ENCODE measurements around the gene MRC1.
A peak's percentile ranks its signal among the peaks of the same experiment; 100 is the strongest.
"Not testable (repeated sequence)": the region's sequence is repeated elsewhere in the genome, so short reads cannot be mapped to it uniquely, and the experiment has no call there.

Gene MRC1

DNA sequence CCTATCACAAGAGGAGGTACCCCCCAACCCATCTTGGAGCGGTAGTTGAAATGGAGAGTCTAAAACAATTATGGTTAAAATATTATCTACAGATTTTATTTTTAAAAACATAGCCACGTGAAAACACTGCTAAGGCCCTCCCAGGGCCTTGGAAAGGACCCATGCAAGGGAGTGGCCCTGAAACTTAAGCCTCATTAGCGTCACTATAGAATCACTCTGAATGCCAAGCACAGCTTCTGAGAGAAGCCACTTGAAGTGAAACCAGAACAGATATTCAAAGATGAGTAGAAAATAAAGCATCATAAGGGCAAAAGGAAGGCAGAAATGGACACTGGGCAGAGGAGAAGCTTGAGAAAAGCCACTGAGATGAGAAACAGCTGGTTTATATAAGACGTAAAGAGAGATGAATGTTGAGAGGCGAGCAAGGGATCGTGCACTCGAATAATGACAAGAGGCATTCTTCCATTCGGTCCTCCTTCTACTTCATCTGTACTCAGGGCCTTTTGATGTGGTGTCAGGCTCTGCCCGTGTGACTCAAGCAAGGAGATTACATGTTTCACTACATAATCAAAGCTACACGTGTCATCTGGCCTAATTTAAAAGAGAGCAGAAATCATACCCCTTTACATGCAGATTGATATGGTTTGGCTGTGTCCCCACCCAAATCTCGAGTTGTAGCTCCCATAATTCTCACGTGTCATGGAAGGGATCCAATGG lies 109.2 kb downstream of the MRC1 start:
- H3K27ac ChIP-seq (ENCODE audit: low read depth, low read length, severe bottlenecking): no peak overlapping the region
- H3K4me1 ChIP-seq (ENCODE audit: control insufficient read depth, insufficient read depth, low read length, poor library complexity, severe bottlenecking): no peaks in the 10 kb centered on the region
- H3K4me3 ChIP-seq (ENCODE audit: extremely low read depth, insufficient read depth, low read length, poor library complexity, severe bottlenecking): no peak overlapping the region
- H3K9me3 ChIP-seq (ENCODE audit: control insufficient read depth, low read length): no peaks in the 10 kb centered on the region
- 88 to 97% methylated on average over 7 to 9 of the region's 12 CpGs for WGBS, 2 experiments (ENCODE audit: insufficient coverage in 2 of 2)
- H3K36me3 ChIP-seq (ENCODE audit: control insufficient read depth, insufficient read depth, low read length): no peaks in the 10 kb centered on the region

DNA sequence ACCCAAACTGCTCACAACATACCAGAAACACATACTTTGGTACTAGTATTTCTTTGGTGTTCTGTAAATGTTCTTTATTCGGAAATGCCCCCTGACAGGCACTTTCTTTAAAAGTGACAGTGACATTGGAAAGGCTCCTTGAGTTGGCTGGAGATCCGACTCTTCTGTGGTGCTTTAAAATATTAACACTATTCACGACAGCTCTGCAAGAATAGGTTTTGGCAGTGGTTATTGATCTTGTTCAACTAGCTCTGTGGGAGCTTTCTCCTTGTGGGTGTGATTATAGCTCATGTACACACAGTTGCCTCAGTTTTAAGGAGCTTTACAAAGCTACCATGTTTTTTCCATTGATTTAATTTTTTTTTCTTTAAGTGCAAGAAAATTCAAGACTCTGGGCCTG lies 112.2 kb downstream of the MRC1 start:
- Histone ChIP-seq H3K27ac (ENCODE audit: low read depth, low read length, severe bottlenecking) (no peak overlapping the region), H3K36me3 (ENCODE audit: control insufficient read depth, insufficient read depth, low read length) (no peaks in the 10 kb centered on the region), H3K4me1 (ENCODE audit: control insufficient read depth, insufficient read depth, low read length, poor library complexity, severe bottlenecking) (no peaks in the 10 kb centered on the region), H3K9me3 (ENCODE audit: control insufficient read depth, low read length) (no peaks in the 10 kb centered on the region), H3K4me3 (ENCODE audit: extremely low read depth, insufficient read depth, low read length, poor library complexity, severe bottlenecking) (no peak overlapping the region)
- WGBS, 2 experiments (ENCODE audit: insufficient coverage in 2 of 2): 100% methylated on average over 1 of the region's 3 CpGs; no CpG with 5 or more reads in 1 of the 2 experiments

DNA sequence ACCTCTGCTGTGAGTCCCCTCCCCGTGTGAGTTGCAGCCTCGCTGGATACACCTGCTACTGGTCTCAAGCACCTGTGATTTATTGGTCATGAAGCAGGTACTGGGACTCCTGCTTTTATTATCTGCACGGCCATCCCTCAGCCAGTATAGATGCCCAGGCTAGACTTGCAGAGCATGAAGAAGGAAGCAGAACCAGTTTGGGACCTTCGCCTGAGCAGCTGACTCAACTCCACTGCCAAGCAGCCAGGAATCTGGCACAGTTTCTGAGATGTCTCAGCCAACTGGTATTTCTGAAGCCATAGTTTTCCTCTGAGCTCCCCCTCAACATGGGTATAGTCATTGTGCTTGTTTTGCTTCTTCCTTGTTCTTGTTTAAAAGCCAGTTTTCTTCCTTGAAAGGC lies 114.6 kb downstream of the MRC1 start:
- 76 to 79% methylated on average over 4 of the region's 4 CpGs for WGBS, 2 experiments (ENCODE audit: insufficient coverage in 2 of 2)
- Histone ChIP-seq H3K4me3 (ENCODE audit: extremely low read depth, insufficient read depth, low read length, poor library complexity, severe bottlenecking) (no peak overlapping the region), H3K9me3 (ENCODE audit: control insufficient read depth, low read length) (no peaks in the 10 kb centered on the region), H3K36me3 (ENCODE audit: control insufficient read depth, insufficient read depth, low read length) (no peaks in the 10 kb centered on the region), H3K4me1 (ENCODE audit: control insufficient read depth, insufficient read depth, low read length, poor library complexity, severe bottlenecking) (no peaks in the 10 kb centered on the region), H3K27ac (ENCODE audit: low read depth, low read length, severe bottlenecking) (no peak overlapping the region)

DNA sequence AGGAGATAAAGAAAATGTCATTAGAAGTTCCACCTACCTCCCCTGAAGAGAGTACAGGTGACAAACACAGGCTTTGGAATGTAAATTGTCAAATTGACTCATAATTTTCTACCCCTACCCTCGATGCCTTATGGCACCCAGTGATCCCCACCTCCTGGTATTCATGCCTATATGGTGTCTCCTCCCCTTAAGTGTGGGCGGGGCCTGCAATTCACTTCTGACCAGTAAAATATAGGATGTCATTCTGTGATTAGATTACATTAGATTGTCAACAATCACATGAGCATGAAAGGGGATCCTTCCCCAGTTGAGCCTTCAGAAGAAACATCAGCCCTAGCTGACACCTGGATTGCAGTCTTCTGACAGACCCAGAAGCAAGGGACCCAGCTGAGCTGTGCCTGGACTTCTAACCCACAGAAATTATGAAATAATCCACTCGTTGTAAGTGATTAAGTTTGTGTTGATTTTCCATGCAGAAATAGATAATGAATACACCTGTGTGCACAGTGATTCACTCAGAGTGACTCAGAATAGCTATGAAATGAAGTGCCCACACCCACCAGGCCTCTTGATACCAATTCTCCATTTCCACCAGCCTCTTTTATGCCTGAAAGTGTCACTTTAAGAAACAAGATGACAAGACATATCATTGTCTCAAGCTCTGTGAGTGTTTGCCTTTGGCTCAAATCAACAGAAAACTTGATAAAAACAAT lies 134.0 kb downstream of the MRC1 start:
- no peaks in the 10 kb centered on the region for H3K36me3 ChIP-seq (ENCODE audit: control insufficient read depth, insufficient read depth, low read length)
- no peaks in the 10 kb centered on the region for H3K4me1 ChIP-seq (ENCODE audit: control insufficient read depth, insufficient read depth, low read length, poor library complexity, severe bottlenecking)
- H3K9me3 ChIP-seq (ENCODE audit: control insufficient read depth, low read length): no peaks in the 10 kb centered on the region
- no peak overlapping the region for H3K27ac ChIP-seq (ENCODE audit: low read depth, low read length, severe bottlenecking)
- no peak overlapping the region for H3K4me3 ChIP-seq (ENCODE audit: extremely low read depth, insufficient read depth, low read length, poor library complexity, severe bottlenecking)
- no CpG with 5 or more reads among the region's 3 CpGs for WGBS, 2 experiments (ENCODE audit: insufficient coverage in 2 of 2)

DNA sequence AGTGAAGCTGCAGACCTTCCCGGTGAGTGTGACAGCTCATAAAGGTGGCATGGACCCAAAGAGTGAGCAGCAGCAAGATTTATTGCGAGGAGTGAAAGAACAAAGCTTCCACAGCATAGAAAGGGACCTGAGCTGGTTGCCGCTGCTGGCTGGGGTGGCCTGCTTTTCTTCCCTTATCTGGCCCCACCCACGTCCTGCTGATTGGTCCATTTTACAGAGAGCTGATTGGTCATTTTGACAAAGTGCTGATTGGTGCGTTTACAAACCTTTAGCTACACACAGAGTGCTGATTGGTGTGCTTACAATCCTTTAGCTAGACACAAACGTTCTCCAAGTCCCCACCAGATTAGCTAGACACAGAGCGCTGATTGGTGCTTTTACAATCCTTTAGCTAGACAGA lies 141.1 kb downstream of the MRC1 start:
- not testable (repeated sequence) for H3K36me3 ChIP-seq (ENCODE audit: control insufficient read depth, insufficient read depth, low read length); H3K4me1 ChIP-seq (ENCODE audit: control insufficient read depth, insufficient read depth, low read length, poor library complexity, severe bottlenecking); H3K4me3 ChIP-seq (ENCODE audit: extremely low read depth, insufficient read depth, low read length, poor library complexity, severe bottlenecking); H3K27ac ChIP-seq (ENCODE audit: low read depth, low read length, severe bottlenecking); H3K9me3 ChIP-seq (ENCODE audit: control insufficient read depth, low read length)
- 89 to 90% methylated on average over 5 to 6 of the region's 7 CpGs for WGBS, 2 experiments (ENCODE audit: insufficient coverage in 2 of 2)

DNA sequence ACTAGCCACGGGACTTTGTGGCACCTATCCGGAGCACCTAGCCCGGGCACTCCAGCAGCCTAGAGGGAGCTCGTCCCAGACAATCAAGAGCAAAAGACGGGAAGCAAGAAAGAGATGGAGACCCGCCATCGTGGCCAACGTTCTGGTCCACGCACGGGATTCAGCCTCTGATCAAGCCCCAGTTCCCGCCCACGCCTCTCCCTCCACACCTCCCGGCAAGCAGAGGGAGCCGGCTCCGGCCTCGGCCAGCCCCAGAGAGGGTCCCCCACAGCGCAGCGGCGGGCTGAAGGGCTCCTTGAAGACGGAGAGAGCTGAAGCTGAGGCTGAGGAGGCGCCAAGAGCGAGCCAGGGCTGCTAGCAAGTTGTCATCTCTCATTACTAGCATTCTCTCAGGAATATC lies 141.6 kb downstream of the MRC1 start:
- Histone ChIP-seq H3K27ac (ENCODE audit: low read depth, low read length, severe bottlenecking) (no peak overlapping the region), H3K4me1 (ENCODE audit: control insufficient read depth, insufficient read depth, low read length, poor library complexity, severe bottlenecking) (peaks cover 4% of the 10 kb centered on the region), H3K4me3 (ENCODE audit: extremely low read depth, insufficient read depth, low read length, poor library complexity, severe bottlenecking) (no peak overlapping the region), H3K36me3 (ENCODE audit: control insufficient read depth, insufficient read depth, low read length) (no peaks in the 10 kb centered on the region), H3K9me3 (ENCODE audit: control insufficient read depth, low read length) (no peaks in the 10 kb centered on the region)
- 92 to 95% methylated on average over 15 to 22 of the region's 22 CpGs for WGBS, 2 experiments (ENCODE audit: insufficient coverage in 2 of 2)

DNA sequence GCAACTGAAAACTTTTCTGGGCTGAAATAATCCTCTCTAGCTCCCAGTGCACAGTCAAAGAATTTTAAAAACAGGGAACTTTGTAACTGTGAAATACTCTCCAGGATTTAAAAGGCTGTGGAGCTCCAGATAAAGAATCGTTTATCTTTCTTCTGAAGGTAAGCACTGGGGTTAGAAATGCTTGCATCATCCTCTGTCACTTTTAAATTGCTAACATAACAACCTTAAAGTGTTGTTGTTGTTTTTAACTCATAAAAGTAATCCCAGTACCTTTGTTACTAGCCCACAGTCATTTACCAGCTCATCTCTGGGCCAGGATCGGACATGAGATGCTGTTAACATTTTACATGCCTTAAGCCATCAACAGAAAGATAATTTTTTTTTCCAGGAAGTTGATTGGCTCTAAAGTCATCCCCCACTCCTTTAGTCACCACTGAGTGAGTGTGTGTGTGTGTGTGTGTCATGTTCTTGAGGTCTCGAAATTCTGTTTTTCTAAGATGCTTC lies 142.8 kb downstream of the MRC1 start, which contains the start of gene SLC39A12:
Gene SLC39A12 (plus strand): TSS at position 51 of the 504 bp plus-strand sequence. CDS start 1,359 bp downstream, outside the sequence.
- WGBS, 2 experiments (ENCODE audit: insufficient coverage in 2 of 2): no CpG with 5 or more reads among the region's 3 CpGs
- Histone ChIP-seq H3K9me3 (ENCODE audit: control insufficient read depth, low read length) (no peaks in the 10 kb centered on the region), H3K36me3 (ENCODE audit: control insufficient read depth, insufficient read depth, low read length) (no peaks in the 10 kb centered on the region), H3K4me1 (ENCODE audit: control insufficient read depth, insufficient read depth, low read length, poor library complexity, severe bottlenecking) (peaks cover 4% of the 10 kb centered on the region), H3K27ac (ENCODE audit: low read depth, low read length, severe bottlenecking) (peak within 1 kb of the TSS; percentile 13), H3K4me3 (ENCODE audit: extremely low read depth, insufficient read depth, low read length, poor library complexity, severe bottlenecking) (no peak within 1 kb of the TSS)

DNA sequence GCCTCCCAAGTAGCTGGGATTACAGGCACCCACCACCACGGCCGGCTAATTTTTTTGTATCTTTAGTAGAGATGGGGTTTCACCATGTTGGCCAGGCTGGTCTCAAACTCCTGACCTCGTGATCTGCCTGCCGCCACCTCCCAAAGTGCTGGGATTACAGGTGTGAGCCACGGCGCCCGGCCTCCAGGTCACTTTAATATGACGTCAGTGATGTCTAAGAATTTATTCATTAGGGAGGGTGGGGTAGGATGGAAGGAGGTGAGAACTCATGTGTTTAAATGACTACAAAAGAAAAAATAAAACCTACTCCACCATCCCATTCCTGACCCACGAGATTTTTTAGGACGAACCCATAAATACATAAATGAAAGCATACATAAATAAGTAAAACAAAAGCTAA lies 145.2 kb downstream of the MRC1 start:
- H3K4me3 ChIP-seq (ENCODE audit: extremely low read depth, insufficient read depth, low read length, poor library complexity, severe bottlenecking); H3K4me1 ChIP-seq (ENCODE audit: control insufficient read depth, insufficient read depth, low read length, poor library complexity, severe bottlenecking); H3K36me3 ChIP-seq (ENCODE audit: control insufficient read depth, insufficient read depth, low read length); H3K9me3 ChIP-seq (ENCODE audit: control insufficient read depth, low read length); H3K27ac ChIP-seq (ENCODE audit: low read depth, low read length, severe bottlenecking): not testable (repeated sequence)
- 89 to 93% methylated on average over 2 of the region's 10 CpGs for WGBS, 2 experiments (ENCODE audit: insufficient coverage in 2 of 2)

DNA sequence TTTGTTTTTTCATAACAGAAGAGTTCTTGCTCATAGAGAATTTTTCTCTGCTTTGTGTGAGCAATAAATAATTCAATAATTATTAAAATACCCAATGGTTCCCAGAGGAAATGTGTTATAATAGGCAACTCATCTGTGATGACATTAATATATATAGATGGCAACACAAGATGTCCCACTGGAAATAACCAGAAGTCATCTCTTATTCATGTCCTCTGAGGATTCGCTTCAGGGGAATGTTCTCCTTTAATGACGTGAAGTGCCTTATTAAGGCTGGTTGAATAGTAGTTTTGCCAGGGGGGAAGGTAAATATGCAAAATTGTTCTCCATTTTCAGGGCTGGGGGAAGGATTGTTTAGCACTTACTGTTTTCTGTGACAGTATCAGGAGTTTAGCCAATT lies 145.7 kb downstream of the MRC1 start:
- H3K4me3 ChIP-seq (ENCODE audit: extremely low read depth, insufficient read depth, low read length, poor library complexity, severe bottlenecking): no peak overlapping the region
- no peaks in the 10 kb centered on the region for H3K36me3 ChIP-seq (ENCODE audit: control insufficient read depth, insufficient read depth, low read length)
- peaks cover 4% of the 10 kb centered on the region for H3K4me1 ChIP-seq (ENCODE audit: control insufficient read depth, insufficient read depth, low read length, poor library complexity, severe bottlenecking)
- peaks cover 9% of the 10 kb centered on the region for H3K9me3 ChIP-seq (ENCODE audit: control insufficient read depth, low read length)
- 100% methylated on average over 1 of the region's 2 CpGs; no CpG with 5 or more reads in 1 of the 2 experiments for WGBS, 2 experiments (ENCODE audit: insufficient coverage in 2 of 2)
- H3K27ac ChIP-seq (ENCODE audit: low read depth, low read length, severe bottlenecking): no peak overlapping the region

DNA sequence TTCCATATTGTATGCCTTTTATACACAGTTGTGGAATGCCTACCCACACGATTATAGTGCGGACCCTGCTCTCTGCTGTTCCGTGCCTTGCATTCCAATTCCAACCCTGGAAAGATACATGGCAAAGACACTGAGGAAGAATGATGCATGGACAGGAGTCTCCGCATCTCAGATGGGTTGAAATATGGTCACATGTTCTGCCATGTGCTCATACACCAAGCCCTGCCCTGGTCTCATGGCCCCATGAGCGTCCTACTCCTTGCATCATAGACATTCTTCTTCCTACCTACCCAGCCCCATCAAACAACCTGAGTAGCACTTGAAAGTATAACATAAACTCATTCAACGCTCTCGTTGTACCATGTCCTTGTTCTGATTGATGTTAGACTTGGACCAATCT lies 148.9 kb downstream of the MRC1 start:
- H3K9me3 ChIP-seq (ENCODE audit: control insufficient read depth, low read length): peaks cover 9% of the 10 kb centered on the region

DNA sequence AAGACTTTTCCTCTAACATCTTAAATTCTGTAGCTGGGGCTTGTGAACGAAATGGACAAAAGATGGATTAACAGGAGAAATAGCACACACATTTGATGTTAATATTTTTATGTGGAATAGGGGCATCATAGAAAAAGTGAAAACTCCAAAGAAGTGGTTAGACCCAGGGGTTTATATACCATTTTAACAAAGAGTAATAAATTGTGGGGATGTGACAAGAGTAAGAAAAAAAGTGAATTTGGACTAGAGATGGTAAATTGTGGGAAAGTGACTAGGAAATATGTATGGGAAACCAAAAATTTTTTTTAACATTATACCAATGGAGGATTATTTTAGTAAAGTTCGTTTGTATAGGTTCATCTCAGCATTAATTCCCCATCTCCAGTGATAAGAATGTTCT lies 150.7 kb downstream of the MRC1 start:
- no peak overlapping the region for H3K27ac ChIP-seq (ENCODE audit: low read depth, low read length, severe bottlenecking)
- H3K36me3 ChIP-seq (ENCODE audit: control insufficient read depth, insufficient read depth, low read length): no peaks in the 10 kb centered on the region
- WGBS, 2 experiments (ENCODE audit: insufficient coverage in 2 of 2): no CpG with 5 or more reads among the region's 2 CpGs
- no peaks in the 10 kb centered on the region for H3K4me1 ChIP-seq (ENCODE audit: control insufficient read depth, insufficient read depth, low read length, poor library complexity, severe bottlenecking)
- H3K9me3 ChIP-seq (ENCODE audit: control insufficient read depth, low read length): peaks cover 9% of the 10 kb centered on the region
- no peak overlapping the region for H3K4me3 ChIP-seq (ENCODE audit: extremely low read depth, insufficient read depth, low read length, poor library complexity, severe bottlenecking)

More for the DNA sequence above, 148.9 kb downstream of the MRC1 start:
- Histone ChIP-seq H3K4me3 (ENCODE audit: extremely low read depth, insufficient read depth, low read length, poor library complexity, severe bottlenecking) (no peak overlapping the region), H3K27ac (ENCODE audit: low read depth, low read length, severe bottlenecking) (no peak overlapping the region), H3K4me1 (ENCODE audit: control insufficient read depth, insufficient read depth, low read length, poor library complexity, severe bottlenecking) (no peaks in the 10 kb centered on the region), H3K36me3 (ENCODE audit: control insufficient read depth, insufficient read depth, low read length) (no peaks in the 10 kb centered on the region)
- 90 to 95% methylated on average over 5 to 7 of the region's 7 CpGs for WGBS, 2 experiments (ENCODE audit: insufficient coverage in 2 of 2)

All from mesodermal cell (in vitro differentiated cells).